Measurements from ENCODE around the gene UBE2E1. TPM values are rescaled to one million over a fixed set of nuclear protein-coding genes. Genes with fewer than 3 reads are reported as not detected.

UBE2E1 gene
- total RNA-seq, 1 donor from 2014 or later: 124 TPM

- FAIRE-seq (no peak), DNase-seq (ENCODE audit: low read depth) (no peak)
- Histone ChIP-seq H3K4me3 (ENCODE audit: low read depth, low read length) (no peak overlapping the region), H3K36me3 (ENCODE audit: control insufficient read depth, insufficient read depth, low read length) (no peaks in the 10 kb centered on the region), H3K27me3 (ENCODE audit: control insufficient read depth, insufficient read depth, low read length) (no peaks in the 10 kb centered on the region)
- TF ChIP-seq, protein P1, sequence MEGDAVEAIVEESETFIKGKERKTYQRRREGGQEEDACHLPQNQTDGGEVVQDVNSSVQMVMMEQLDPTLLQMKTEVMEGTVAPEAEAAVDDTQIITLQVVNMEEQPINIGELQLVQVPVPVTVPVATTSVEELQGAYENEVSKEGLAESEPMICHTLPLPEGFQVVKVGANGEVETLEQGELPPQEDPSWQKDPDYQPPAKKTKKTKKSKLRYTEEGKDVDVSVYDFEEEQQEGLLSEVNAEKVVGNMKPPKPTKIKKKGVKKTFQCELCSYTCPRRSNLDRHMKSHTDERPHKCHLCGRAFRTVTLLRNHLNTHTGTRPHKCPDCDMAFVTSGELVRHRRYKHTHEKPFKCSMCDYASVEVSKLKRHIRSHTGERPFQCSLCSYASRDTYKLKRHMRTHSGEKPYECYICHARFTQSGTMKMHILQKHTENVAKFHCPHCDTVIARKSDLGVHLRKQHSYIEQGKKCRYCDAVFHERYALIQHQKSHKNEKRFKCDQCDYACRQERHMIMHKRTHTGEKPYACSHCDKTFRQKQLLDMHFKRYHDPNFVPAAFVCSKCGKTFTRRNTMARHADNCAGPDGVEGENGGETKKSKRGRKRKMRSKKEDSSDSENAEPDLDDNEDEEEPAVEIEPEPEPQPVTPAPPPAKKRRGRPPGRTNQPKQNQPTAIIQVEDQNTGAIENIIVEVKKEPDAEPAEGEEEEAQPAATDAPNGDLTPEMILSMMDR (IDR thresholded peaks at IDR 0.05; ENCODE audit: insufficient read depth, low read length, severe bottlenecking): no peak
Measured at GRCh38 chr3:23934253-23934652, 128.5 kb downstream of the UBE2E1 start.

DNA sequence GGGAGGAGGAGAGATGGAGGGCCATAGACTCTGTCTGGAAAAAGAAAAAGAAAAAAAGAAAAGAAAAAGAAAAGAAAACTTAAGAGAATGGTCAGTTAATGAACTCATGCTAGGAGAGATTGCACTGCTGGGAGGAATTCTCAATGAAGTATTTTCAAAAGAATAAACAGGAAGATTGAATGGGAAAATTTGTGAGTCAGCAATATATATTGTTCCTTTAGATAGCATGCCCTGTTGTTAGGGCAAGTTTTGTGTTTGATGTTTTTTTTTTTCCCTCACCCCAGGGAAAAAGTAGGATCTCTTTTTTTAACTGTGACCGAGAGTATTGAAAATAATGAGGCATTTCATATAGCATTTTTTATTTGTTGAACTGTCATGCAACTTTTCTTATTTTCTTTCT lies 131.5 kb downstream of the UBE2E1 start:
- no peak for FAIRE-seq
- TF ChIP-seq, protein P1 (IDR thresholded peaks at IDR 0.05; ENCODE audit: insufficient read depth, low read length, severe bottlenecking): no peak
- Histone ChIP-seq H3K4me3 (ENCODE audit: low read depth, low read length) (no peak overlapping the region), H3K27me3 (ENCODE audit: control insufficient read depth, insufficient read depth, low read length) (no peaks in the 10 kb centered on the region), H3K36me3 (ENCODE audit: control insufficient read depth, insufficient read depth, low read length) (no peaks in the 10 kb centered on the region)
- no peak for DNase-seq (ENCODE audit: low read depth)

GRCh38 chr3:23938688-23939087 lies 132.9 kb downstream of the UBE2E1 start:
- TF ChIP-seq, protein P1 (IDR thresholded peaks at IDR 0.05; ENCODE audit: insufficient read depth, low read length, severe bottlenecking): no peak
- no peak for FAIRE-seq

GRCh38 chr3:23940775-23941174 lies 135.0 kb downstream of the UBE2E1 start:
- no peak for DNase-seq (ENCODE audit: low read depth)
- TF ChIP-seq, protein P1 (IDR thresholded peaks at IDR 0.05; ENCODE audit: insufficient read depth, low read length, severe bottlenecking): no peak
- no peaks in the 10 kb centered on the region for H3K27me3 ChIP-seq (ENCODE audit: control insufficient read depth, insufficient read depth, low read length)
- no peaks in the 10 kb centered on the region for H3K36me3 ChIP-seq (ENCODE audit: control insufficient read depth, insufficient read depth, low read length)
- no peak overlapping the region for H3K4me3 ChIP-seq (ENCODE audit: low read depth, low read length)
- FAIRE-seq: no peak

More at GRCh38 chr3:23938688-23939087, 132.9 kb downstream of the UBE2E1 start:
- Histone ChIP-seq H3K36me3 (ENCODE audit: control insufficient read depth, insufficient read depth, low read length) (no peaks in the 10 kb centered on the region), H3K4me3 (ENCODE audit: low read depth, low read length) (no peak overlapping the region), H3K27me3 (ENCODE audit: control insufficient read depth, insufficient read depth, low read length) (no peaks in the 10 kb centered on the region)
- DNase-seq (ENCODE audit: low read depth): no peak

Other genes starting within 250 kb of the UBE2E1 start
- gene NKIRAS1, start 111.0 kb downstream of the UBE2E1 start, total RNA-seq: 11.8 and 13.2 TPM in 2 replicates
- 2,265 and 4,496 TPM in 2 replicates for gene RPL15, start 111.2 kb downstream of the UBE2E1 start, total RNA-seq
- gene NR1D2, start 139.3 kb downstream of the UBE2E1 start, total RNA-seq: 24.6 and 34.0 TPM in 2 replicates

Data from bronchial epithelial cell (primary cell).